SKM-1 (cell line): ENCODE measurements around the gene ZCCHC3.

Experiments used
- DNase-seq: peaks from one replicate; lab custom pipeline; 2025; ENCODE audit not compliant: unreplicated experiment; lab: John Stamatoyannopoulos, UW

ZCCHC3 gene

DNA sequence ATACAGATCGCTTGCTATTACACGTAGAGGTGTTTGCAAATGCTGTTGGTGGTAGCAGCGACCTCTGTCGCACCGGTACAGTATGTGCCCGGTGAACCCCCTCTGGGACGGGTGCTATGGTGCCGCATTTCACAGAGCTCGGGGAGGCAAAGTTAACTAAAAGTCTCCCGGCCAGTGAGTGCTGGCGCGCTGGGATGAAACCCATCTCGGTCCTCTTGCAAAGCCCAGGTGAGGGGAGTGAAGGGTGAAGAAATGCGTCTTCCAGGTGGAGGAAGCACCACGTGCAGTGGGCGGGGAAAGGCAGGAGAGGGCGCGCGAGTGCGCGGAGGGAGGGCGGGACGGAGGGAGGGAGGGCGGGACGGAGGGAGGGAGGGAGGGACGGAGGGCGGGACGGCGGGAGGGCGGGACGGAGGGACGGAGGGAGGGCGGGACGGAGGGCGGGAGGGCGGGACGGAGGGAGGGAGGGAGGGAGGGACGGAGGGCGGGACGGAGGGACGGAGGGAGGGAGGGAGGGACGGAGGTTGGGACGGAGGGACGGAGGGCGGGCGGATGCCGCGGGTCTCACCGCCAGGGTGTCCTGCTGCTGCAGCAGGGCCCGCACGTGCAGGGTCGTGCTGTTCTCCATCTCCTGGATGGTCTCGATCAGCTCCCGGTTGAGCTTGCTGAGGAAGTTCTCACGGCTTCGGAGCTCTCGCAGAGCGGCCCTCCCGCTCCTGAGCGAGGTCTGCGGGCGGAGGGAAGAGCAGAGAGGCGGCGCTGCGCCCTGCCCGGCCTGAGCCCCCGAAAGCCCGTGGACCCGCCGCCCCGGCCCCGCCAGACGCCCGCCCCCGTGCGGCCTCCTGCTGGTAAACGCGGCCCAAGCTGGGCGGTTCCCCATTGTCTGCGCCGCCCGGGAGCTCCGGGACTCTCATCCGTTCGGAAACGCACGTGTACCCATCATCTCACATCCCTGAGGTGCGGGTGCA is 18.5 kb upstream of the ZCCHC3 start:
- no peak for DNase-seq

DNA sequence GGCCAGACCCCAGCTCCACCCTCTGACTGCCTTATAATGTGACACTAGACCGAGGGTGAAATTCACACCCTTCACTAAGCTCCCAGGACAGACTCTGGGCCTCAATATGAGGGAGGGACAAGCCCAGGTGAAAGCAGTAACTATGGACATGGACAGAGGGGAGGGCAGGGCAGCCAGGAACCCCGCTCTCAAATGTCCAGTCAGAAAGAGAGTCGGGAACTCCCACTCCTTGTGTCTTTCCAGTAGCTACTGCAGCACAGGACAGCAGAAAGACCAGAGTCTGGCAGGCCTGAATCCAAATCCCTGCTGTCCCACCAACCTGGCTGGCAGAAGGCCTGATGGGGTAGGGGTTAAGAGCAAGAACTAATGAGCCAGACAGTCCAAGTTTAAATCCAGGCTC is 13.2 kb upstream of the ZCCHC3 start:
- no peak for DNase-seq

DNA sequence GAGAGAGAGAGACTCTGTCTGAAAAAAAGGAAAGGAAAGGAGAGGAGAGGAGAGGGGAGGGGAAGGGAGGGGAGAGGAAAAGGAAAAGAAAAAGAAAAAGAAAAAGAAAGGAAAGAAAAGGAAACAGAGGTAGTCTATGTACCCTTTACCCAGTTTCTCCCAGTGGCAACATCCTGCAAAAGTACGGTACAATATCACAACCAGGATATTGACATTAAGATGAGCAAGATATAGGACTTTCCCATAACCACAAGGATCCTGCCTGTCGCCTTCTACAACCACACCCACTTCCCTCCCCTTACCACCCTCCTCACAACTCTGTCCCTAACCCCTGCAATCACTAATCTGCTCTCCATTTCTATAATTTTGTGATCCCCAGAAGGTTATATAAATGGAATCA is 10.9 kb upstream of the ZCCHC3 start:
- no peak for DNase-seq

DNA sequence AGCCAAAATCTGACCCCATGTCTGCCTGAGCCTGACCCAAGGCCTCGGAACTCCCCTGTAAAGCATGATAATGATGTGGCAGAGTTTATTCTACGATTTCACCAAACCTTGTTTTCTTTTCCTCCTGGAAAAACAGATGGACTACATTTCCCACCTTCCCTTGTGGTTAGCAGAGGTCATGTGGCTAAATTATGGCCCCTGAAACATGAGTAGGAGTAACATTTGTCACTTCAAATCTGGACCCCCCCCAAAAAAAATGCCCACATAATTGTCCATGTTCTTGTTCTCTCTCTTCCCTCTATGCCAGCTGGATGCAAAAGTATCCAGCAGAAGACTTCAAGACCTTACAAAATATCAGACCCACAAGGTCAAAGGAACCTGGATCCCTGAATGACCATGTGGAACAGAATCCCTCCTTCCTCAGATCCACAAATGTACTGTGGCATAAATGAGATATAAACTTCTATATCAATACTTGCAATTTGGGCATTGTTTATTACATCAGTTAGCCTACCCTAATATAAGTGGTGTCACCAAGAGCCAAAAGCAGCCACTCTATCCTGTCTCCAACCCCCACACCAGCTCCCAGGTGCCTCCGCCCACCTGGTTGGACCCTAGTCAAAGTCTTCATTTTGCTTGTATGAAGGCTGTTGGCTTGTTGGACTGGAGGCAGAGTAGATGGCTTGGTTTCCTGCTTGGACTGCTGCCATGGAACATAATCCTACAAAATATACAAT is 8.2 kb upstream of the ZCCHC3 start:
- no peak for DNase-seq

DNA sequence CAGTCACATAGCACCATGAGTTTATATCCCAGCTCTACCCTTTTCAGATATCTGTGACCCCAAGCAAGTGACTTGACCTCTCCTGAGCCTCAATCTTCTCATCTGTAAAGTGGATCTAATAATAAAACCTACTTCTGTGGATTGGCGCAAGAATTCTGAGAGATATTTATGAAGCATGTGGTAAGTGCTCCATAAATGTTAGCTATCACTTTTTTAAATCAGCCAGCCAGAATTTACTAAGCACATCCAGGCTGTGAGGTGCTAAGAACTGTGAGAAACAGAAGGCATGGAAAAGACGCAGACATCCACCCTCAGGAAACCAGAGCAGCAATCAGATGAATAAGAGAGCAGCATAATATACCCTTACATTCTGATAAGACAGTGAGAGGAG is 7.7 kb upstream of the ZCCHC3 start:
- no peak for DNase-seq

DNA sequence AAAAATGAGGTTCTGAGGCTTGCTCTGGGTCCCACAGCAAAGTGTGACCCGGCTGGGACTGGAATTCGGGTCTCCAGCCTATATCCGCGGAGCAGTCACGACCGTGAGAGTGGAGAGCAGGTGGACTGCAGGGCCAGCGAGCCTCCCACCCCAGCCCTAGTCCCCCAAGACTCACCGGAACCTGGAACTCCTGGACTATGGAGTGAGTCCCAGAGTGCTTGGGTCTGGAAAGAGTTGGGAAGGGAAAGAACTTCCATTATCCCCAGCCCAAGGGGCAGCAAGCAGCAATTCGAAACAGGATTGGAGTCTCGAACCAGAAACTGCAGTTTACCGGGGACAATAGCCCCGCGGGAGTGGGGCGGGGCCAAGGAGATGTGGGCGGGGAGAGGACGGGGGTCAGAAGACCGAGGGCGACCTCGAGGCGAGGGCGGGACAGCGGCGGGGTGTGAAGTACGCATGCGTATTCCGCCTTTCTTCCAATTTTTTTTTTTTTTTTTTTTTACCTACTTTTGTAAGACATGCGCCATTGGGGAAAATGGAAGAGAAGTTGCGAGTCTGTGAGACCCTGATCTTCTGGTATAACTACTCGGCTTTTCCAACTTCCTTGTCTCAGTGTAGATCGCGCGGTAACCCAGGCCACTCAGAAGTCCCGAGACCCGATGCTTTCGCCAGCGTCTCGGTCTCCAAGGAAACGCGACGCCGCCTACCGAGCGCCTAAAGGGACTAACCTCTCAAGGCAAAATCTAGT is 7.1 kb upstream of the ZCCHC3 start, which contains the start of gene C20orf96:
C20orf96 (minus strand) TSS at position 667 of the 748 bp plus-strand sequence; CDS start at position 527, 140 bp downstream.
- peak; percentile 45 for DNase-seq

DNA sequence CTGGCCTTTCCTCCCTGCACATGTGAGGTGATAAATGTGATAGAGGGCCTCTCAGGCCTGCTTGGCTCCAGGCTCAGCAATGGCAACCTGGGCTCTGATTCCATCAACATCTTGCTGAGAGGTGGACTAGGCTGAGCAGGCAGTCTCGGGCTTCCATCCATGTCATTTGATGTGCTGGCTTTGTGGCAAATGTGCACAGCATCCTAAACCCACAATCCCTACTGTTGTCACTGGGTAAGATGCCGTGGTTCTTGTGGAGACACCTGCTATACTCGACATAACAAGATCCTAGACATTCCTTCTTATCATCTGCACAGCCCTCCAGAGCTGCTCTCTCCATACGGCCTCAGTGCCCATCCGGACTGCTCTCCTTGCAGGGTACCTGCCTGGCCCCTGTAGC is 2.8 kb upstream of the ZCCHC3 start:
- DNase-seq = no peak

DNA sequence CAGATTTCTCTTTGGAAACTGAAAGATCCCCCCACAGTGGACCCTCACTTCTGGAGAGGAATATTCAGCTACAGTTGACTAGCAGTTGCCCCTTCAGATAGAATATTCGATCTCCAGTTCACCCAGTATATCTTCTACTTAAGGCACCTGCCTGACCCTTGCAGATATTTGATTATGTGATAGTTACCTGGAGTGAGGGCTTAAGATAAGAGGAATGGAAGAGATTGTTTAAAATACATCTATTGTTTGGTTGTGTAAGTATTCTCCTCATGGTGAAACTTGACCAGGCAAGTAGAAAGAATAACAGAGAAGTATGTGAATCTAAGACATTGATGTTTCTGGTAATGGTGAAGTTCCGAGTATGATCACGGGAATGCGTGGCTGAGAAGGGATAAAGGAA is 1.6 kb upstream of the ZCCHC3 start:
- DNase-seq = no peak

DNA sequence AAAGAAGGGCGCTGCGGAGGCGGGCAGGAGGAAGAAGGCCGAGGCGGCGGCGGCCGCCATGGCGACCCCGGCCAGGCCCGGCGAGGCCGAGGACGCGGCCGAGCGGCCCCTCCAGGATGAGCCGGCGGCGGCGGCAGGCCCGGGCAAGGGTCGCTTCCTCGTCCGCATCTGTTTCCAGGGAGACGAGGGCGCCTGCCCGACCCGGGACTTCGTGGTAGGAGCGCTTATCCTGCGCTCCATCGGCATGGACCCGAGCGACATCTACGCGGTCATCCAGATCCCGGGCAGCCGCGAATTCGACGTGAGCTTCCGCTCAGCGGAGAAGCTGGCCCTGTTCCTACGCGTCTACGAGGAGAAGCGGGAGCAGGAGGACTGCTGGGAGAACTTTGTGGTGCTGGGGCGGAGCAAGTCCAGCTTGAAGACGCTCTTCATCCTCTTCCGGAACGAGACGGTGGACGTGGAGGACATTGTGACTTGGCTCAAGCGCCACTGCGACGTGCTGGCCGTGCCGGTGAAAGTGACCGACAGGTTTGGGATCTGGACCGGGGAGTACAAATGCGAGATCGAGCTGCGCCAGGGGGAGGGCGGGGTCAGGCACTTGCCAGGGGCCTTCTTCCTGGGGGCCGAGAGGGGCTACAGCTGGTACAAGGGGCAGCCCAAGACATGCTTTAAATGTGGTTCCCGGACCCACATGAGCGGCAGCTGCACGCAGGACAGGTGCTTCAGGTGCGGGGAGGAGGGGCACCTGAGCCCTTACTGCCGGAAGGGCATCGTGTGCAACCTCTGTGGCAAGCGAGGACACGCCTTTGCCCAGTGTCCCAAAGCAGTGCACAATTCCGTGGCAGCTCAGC is 780 bp downstream of the ZCCHC3 start:
- DNase-seq = no peak

DNA sequence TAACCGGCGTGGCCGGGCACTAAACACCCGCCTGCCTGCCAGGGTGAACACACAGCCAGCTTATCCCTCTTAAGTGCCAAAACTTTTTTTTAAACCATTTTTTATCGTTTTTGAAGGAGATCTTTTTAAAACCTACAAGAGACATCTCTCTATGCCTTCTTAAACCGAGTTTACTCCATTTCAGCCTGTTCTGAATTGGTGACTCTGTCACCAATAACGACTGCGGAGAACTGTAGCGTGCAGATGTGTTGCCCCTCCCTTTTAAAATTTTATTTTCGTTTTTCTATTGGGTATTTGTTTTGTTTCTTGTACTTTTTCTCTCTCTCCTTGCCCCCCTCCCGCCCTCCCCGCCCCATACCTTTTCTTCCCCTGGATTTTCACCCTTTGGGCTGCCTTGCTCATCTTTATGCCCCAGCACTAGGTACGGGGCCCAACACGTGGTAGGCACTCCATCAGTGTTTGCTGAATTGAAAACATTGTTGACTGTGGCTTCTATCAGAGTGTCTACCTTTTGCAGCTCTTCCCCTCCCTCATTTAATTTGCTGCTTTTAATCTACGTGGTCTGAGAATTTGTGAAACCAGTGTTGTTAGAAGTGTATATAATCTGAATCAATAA is 1.5 kb downstream of the ZCCHC3 start:
- no peak for DNase-seq

DNA sequence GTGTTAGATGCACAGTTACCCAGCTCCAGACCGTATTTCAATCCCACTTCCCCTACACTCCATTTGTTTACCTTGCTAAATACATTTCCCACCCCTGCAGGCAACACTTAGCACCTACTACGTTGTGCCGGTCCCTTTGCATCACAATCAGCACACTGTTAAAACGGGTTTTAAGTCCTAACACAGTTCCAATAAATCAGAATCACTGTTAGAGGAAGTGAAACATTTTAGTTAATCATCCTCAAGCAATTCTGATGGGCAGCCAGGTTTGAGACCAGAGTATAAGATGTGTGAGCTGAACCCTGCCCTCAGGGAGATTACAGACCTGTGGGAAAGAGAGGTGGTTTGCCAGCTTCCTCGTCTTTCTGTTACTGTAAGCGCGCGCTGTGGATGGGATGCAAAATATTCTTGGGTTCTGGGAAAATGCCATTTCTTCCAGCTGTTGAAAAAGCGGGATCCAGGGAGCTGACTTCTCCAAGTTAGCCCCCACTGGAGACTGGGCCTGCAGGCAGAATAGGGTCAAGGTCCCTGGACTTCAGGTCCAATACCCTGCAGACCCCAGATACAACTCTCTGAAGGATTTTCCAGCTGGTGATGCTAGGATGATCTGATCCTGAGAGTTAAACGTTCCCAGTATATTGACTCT is 3.1 kb downstream of the ZCCHC3 start:
- DNase-seq = no peak

DNA sequence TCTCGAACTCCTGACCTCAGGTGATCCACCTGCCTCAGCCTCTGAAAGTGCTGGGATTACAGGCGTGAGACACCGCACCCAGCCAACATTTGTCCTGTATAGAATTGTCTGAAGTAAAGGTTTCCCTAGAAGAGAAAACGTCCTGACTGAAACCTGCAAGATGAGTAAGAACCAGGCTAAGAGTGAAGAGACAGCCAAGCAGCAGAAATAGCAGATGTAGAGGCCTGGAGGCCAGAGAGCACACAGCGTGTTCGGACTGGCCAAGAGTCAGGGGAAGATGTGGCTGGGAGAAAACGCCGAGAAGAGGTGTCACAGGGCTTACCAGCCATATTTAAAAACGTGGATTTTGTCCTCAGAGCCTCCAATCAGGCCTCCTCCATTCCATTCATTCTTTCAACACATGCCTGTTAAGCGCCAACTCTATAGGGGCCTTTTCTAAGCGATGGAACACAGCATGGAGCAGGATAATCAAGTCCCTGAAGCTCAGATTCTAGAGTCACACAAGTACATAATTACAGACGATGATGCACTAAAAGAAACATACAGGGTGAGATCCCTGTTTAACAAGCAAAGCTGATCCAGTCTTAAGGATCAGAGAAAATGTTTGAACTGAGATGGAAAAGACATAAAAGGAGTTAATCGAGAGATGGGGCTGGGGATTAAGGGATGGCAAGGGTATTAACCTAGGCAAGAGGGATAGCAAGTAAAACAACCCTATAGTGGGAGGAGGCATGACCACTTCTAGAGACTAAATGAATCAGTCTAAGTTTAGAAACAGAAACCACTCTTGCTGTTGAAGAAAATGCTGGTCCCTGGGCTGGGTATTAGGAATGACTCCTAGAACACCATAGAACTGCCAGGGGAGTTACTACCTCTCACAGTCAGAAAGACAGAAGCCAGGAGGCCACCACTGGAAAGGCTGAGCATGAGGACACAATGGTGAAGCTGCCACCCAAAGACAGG is 4.8 kb downstream of the ZCCHC3 start:
- DNase-seq = no peak

DNA sequence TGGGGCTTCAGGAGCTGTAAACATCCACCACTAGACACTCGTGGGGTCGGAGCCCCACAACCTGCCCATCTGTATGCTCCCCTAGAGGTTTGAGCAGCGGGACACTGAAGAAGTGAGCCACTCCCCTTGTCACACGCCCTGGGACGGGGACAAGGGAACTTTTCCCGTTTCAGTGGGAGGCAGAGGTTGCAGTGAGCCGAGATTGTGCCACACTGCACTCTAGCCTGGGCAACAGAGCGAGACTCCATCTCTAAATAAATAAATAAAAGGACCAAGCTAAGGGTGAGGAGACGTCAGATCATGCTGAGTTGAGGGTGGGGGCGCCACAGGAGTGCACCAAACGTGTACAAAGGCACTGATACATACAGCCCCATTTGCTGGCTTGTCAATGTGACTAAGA is 8.4 kb downstream of the ZCCHC3 start:
- no peak for DNase-seq

DNA sequence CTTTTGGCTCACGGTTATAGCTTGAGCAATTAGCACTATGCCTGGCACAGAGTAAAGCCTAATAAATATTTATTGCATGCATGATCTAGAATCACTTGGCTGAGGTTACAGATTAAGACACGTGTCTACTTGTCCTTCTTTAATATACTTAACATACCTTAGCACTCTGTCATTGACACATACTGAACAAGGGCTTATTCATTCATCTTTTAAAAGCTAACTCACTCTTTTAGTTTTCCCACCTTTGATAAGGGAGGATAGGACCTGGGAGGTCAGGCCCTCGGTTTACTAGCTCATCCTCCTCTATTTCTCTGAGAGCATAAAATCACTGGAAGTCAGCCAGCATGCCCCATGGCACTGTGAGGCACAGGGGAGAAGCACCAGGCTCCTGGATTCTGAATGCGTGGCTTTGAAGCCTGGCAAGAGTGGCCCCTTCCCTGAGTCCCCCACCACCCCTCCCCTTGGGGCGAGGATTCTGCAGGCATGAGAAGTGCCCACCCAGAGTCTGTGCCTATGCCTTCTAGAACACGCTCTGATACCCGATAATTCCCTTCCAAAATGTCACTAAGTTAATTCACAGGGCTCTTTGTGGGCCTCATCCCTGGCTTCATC is 11.2 kb downstream of the ZCCHC3 start:
- DNase-seq = no peak

DNA sequence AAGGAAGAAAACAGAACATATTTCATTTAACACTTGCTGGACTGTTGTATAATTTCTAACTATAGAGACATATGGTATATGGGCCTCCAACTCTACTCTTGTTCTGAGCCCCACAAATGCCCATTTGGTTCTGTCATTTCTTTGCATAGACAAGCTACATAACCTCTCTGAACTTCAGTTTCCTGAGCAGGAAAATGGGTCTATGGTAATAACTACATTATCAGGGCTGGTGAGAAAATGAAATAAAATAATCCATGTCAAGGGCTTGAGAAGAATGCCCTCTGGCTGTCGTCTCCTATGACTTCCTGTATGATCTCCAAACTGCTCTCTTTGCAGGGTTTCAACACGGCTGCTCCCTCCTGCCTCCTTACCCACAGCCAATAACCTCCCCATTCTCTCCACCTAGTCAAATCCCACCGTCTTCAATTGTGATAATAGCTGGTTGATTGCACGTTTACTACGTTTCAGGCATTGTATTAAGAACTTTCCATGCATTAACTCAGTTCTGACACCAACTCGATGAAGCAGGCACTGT is 12.0 kb downstream of the ZCCHC3 start:
- no peak for DNase-seq

DNA sequence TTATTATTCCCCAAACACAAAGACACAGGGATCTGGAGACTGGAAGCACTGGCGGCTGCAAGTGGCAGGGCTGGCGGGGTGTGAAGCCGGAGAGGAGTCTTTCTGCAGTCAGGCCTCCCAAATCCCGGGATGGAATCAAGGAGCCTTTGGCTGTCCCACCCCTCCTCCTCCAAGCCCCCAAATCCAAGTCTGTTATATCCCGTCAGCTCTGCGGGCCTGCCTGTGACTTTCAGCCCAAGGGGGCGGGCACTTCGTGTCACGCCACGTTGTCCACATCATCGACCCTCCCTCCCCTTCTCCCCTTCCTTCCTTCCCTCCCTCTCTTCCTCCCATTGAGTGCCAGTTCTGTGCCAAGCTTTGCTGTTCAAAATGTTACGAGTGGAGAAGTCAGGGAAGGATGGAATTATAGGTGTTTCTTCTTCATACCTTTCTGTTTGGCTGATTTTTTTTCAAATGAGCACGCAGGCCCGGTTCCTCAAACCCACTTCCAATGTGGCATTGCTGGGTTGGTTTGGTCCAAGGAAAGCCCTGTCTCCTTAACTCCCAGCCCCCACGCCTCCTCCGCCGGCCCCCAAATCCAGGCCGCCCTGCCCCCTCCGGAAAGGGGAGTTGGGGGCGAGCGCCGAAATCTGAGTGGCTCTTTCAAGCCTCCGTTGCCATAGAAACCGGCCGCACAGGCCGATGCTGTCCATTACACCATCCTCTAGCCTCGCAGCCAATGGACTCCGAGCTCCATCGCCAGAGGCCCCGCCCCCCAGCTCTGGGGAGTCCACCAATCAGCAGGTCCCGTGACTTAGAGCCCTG is 12.7 kb downstream of the ZCCHC3 start:
- DNase-seq = no peak

DNA sequence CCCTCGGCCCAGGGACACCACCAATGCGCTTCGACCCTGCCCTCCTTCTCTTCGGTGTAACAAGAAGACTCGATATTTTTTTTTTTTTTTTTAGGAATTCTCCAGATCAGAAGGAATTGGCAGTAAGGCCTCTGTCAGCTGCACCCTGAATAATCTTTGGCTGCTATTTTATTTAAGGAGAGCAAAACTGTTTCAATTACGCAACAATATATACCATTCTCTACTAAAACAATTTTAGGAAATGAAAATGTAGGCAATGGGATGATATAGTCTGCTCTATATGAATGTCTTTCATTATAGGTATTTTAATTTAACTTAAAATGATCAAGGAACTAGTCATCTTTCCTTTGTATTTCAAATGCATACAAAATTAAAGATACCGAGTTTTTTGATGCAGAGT is 13.3 kb downstream of the ZCCHC3 start:
- no peak for DNase-seq
